Measurements from ENCODE around the gene NEUROD1.

Gene NEUROD1

DNA sequence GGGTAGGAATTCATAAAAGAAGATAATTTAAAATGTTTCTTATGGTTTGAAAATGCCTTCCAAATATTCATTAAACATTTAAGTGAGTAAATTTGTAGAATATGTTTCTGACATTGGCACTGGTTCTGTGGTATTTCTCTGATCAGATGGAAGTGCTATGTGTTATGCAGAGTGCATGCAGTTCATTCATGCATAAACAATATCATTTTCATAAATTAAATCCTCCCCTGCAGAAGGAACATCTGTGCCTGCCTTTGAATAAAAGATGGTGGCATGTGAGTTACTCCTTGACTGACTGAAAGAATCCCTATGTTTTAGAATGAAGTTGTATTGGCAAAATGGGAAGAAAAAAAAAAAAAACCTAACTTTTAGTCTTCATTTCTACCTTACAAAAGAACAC, 5.9 kb downstream of the NEUROD1 start:
- no peak for DNase-seq (ENCODE audit: low read depth, low spot score)
- TF ChIP-seq CTCF (IDR thresholded peaks at IDR 0.05; ENCODE audit: insufficient read depth, low read length, missing control alignments) = no peak
- ChIA-PET CTCF (no interaction called here), POLR2A (no interaction called here)
- H3K4me3 ChIP-seq (ENCODE audit: low read depth, low read length) = no peak overlapping the region

- no peak for DNase-seq (ENCODE audit: low read depth, low spot score)
- ChIA-PET CTCF (no interaction called here), POLR2A (no interaction called here)
- no peak overlapping the region for H3K4me3 ChIP-seq (ENCODE audit: low read depth, low read length)
- TF ChIP-seq CTCF (IDR thresholded peaks at IDR 0.05; ENCODE audit: insufficient read depth, low read length, missing control alignments) = no peak
Observed at GRCh38 chr2:181673173-181673572, 7.1 kb downstream of the NEUROD1 start.

GRCh38 chr2:181672255-181673008, 7.9 kb downstream of the NEUROD1 start:
- no peak overlapping the region for H3K4me3 ChIP-seq (ENCODE audit: low read depth, low read length)
- CTCF ChIA-PET = interaction anchor here (0.6 kb wide), 1 partner anchor 184 kb away, joined by 3 read pairs; no protein-coding TSS in a partner anchor
- POLR2A ChIA-PET = no interaction called here
- no peak for TF ChIP-seq CTCF (IDR thresholded peaks at IDR 0.05; ENCODE audit: insufficient read depth, low read length, missing control alignments)
- DNase-seq (ENCODE audit: low read depth, low spot score) = no peak

GRCh38 chr2:181670632-181671031, 9.7 kb downstream of the NEUROD1 start:
- TF ChIP-seq CTCF (IDR thresholded peaks at IDR 0.05; ENCODE audit: insufficient read depth, low read length, missing control alignments) = no peak
- ChIA-PET CTCF (no interaction called here), POLR2A (no interaction called here)
- DNase-seq (ENCODE audit: low read depth, low spot score) = no peak
- no peak overlapping the region for H3K4me3 ChIP-seq (ENCODE audit: low read depth, low read length)

GRCh38 chr2:181667234-181667633, 13.1 kb downstream of the NEUROD1 start:
- DNase-seq (ENCODE audit: low read depth, low spot score) = no peak
- ChIA-PET POLR2A (no interaction called here), CTCF (interaction anchor here (1.5 kb wide), 1 partner anchor 10 kb away, joined by 7 read pairs; no protein-coding TSS in a partner anchor)
- H3K4me3 ChIP-seq (ENCODE audit: low read depth, low read length) = no peak overlapping the region
- no peak for TF ChIP-seq CTCF (IDR thresholded peaks at IDR 0.05; ENCODE audit: insufficient read depth, low read length, missing control alignments)

GRCh38 chr2:181662287-181662686, 18.0 kb downstream of the NEUROD1 start:
- no peak overlapping the region for H3K4me3 ChIP-seq (ENCODE audit: low read depth, low read length)
- ChIA-PET CTCF (no interaction called here), POLR2A (no interaction called here)
- no peak for TF ChIP-seq CTCF (IDR thresholded peaks at IDR 0.05; ENCODE audit: insufficient read depth, low read length, missing control alignments)
- DNase-seq (ENCODE audit: low read depth, low spot score) = no peak

Measured in AG04449 (cell line).